Right atrium auricular region (tissue), 2 donors: ENCODE data around the gene OPRL1. TPM values are rescaled to one million over a fixed set of nuclear protein-coding genes. Genes with fewer than 3 reads are reported as not detected.

ENCODE experiments used
- DNase-seq: peaks from one replicate; pipeline ENCODE4 v3.0.0-alpha.2; 2019; ENCODE audit warnings: low spot score
- H3K27ac ChIP-seq, 2 donors: fragments of 200-600 bp; sonication (generic); 1 replicate in 1 of 2; 2 replicates in 1 of 2; pipeline ENCODE4 v1.5.1; 2016 to 2019
- H3K27me3 ChIP-seq, 2 donors: fragments of 200-600 bp; sonication (generic); one replicate each; pipeline versions ENCODE4 v1.5.1 to v1.6.0; 2017 to 2019
- H3K36me3 ChIP-seq: fragments of 200-600 bp; sonication (generic); one replicate; pipeline ENCODE4 v1.5.1; 2016
- H3K4me1 ChIP-seq, 2 donors: fragments of 200-600 bp; sonication (generic); one replicate each; pipeline versions ENCODE4 v1.5.1 to v1.6.0; 2017 to 2019
- H3K4me3 ChIP-seq, 2 donors: fragments of 200-600 bp; sonication (generic); 1 replicate in 1 of 2; 2 replicates in 1 of 2; pipeline ENCODE4 v1.5.1; 2017 to 2019; ENCODE audit warnings: mild to moderate bottlenecking in 1 of 2, moderate library complexity in 1 of 2
- H3K9me3 ChIP-seq, 2 donors: fragments of 200-600 bp; sonication (generic); one replicate each; pipeline ENCODE4 v1.5.1; 2019
- CTCF ChIP-seq, 2 donors: fragments of 200-600 bp; sonication (generic); IDR thresholded peaks; one replicate each; pipeline ENCODE4 v1.5.1; 2019; ENCODE audit warnings: antibody characterized with exemption in 2 of 2
- total RNA-seq, 2 donors: library from RNA; depleted of rRNA; stranded (reverse); fragments of >200 nt; gene quantifications; one replicate each; pipeline ENCODE4 v1.1.0, GENCODE V29; 2016

Gene OPRL1
- 1 to 10 TPM in 1 of 2 donors, under 1 TPM in 1; 0.75 to 1.4 TPM for total RNA-seq

GRCh38 chr20:64080013-64080812 lies at the start of gene OPRL1:
TSS of gene OPRL1 (plus strand) at chr20:64080082. CDS start at chr20:64092721, 12,639 bp downstream.
- TF ChIP-seq CTCF (IDR thresholded peaks at IDR 0.05): no peak
- Histone ChIP-seq H3K27me3 (peaks cover 0 to 7% of the 10 kb centered on the region in 2 donors), H3K4me1 (peaks cover 0 to 64% of the 10 kb centered on the region in 2 donors), H3K27ac (peak within 1 kb of the TSS; percentile 81 to 88), H3K36me3 (no peaks in the 10 kb centered on the region), H3K4me3 (peak within 1 kb of the TSS; percentile 72 to 84), H3K9me3 (no peaks in the 10 kb centered on the region)
- peak; percentile 70 for DNase-seq

GRCh38 chr20:64030371-64031134 lies 49.3 kb upstream of the OPRL1 start:
- H3K27ac ChIP-seq: no peak overlapping the region
- H3K36me3 ChIP-seq: peaks cover 84% of the 10 kb centered on the region
- H3K27me3 ChIP-seq: no peaks in the 10 kb centered on the region
- no peak for TF ChIP-seq CTCF (IDR thresholded peaks at IDR 0.05)
- DNase-seq: no peak
- no peak overlapping the region for H3K4me3 ChIP-seq
- no peaks in the 10 kb centered on the region for H3K9me3 ChIP-seq
- no peaks in the 10 kb centered on the region for H3K4me1 ChIP-seq

GRCh38 chr20:64031822-64032314 lies 48.0 kb upstream of the OPRL1 start:
- H3K36me3 ChIP-seq: peaks cover 71% of the 10 kb centered on the region
- H3K27me3 ChIP-seq: no peaks in the 10 kb centered on the region
- no peak overlapping the region for H3K27ac ChIP-seq
- H3K4me3 ChIP-seq: no peak overlapping the region
- no peaks in the 10 kb centered on the region for H3K9me3 ChIP-seq
- DNase-seq: no peak
- H3K4me1 ChIP-seq: no peaks in the 10 kb centered on the region
- no peak for TF ChIP-seq CTCF (IDR thresholded peaks at IDR 0.05)

- Histone ChIP-seq H3K9me3 (no peaks in the 10 kb centered on the region), H3K36me3 (peaks cover 60% of the 10 kb centered on the region), H3K4me3 (no peak overlapping the region), H3K27me3 (peaks cover 0 to 3% of the 10 kb centered on the region in 2 donors), H3K4me1 (peaks cover 0 to 7% of the 10 kb centered on the region in 2 donors), H3K27ac (no peak overlapping the region)
- TF ChIP-seq CTCF (IDR thresholded peaks at IDR 0.05): no peak
- DNase-seq: no peak
Observed at GRCh38 chr20:64032706-64033624, 46.9 kb upstream of the OPRL1 start.

GRCh38 chr20:64033981-64034493 lies 45.8 kb upstream of the OPRL1 start:
- no peak for TF ChIP-seq CTCF (IDR thresholded peaks at IDR 0.05)
- DNase-seq: no peak
- Histone ChIP-seq H3K4me1 (peaks cover 0 to 18% of the 10 kb centered on the region in 2 donors), H3K27me3 (peaks cover 0 to 7% of the 10 kb centered on the region in 2 donors), H3K4me3 (no peak overlapping the region), H3K9me3 (no peaks in the 10 kb centered on the region), H3K27ac (no peak overlapping the region), H3K36me3 (peaks cover 51% of the 10 kb centered on the region)
